B cell (primary cell): Measurements from ENCODE around the gene CHST8. TPM values are rescaled to one million over a fixed set of nuclear protein-coding genes. Genes with fewer than 3 reads are reported as not detected.
"Not testable (repeated sequence)": the region's sequence is repeated elsewhere in the genome, so short reads cannot be mapped to it uniquely, and the experiment has no call there.

ENCODE experiments used
- ATAC-seq: fragments of 200-7000 bp; cut with Tn5 transposase; one replicate; pipeline ENCODE4 v1.10.0; 2021; ENCODE audit warnings: low read depth, mild to moderate bottlenecking, moderate number of reproducible peaks, moderate library complexity
- CTCF ChIA-PET: fragments of 350-600 bp; sonication (Branson Sonifier 250); formaldehyde crosslinking; loops from one replicate; lab custom pipeline; 2021; ENCODE audit warnings: antibody characterized with exemption, inconsistent platforms; lab: Charles Lee
- POLR2A ChIA-PET: fragments of 350-600 bp; sonication (Branson Sonifier 250); formaldehyde crosslinking; loops from one replicate; lab custom pipeline; 2021; ENCODE audit warnings: antibody characterized with exemption; lab: Charles Lee
- DNase-seq: peaks from one replicate; pipeline ENCODE4 v3.0.0; 2013
- H2AFZ ChIP-seq: 2 replicates; pipeline ENCODE4 v1.6.1; 2012; ENCODE audit warnings: mild to moderate bottlenecking, low read depth, low read length; ENCODE audit not compliant: insufficient read depth, poor library complexity, severe bottlenecking
- H3K27ac ChIP-seq, 2 donors: 1 replicate in 1 of 2; 2 replicates in 1 of 2; pipeline ENCODE4 v1.5.1; 2012 to 2013; ENCODE audit warnings: low read length in 2 of 2, mild to moderate bottlenecking in 2 of 2, moderate library complexity in 1 of 2
- H3K27me3 ChIP-seq, 4 experiments: fragments of 200-600 bp in 1 of 4; sonication (generic) in 1 of 4; replicated peaks in 1 of 4; 1 replicate in 2 of 4; 2 replicates in 2 of 4; pipeline versions ENCODE4 v1.6.1 to v1.7.0; 2013 to 2016; ENCODE audit warnings: low read length in 3 of 4, mild to moderate bottlenecking in 2 of 4, mixed read lengths in 1 of 4, moderate library complexity in 1 of 4; ENCODE audit not compliant: insufficient read depth in 4 of 4, control insufficient read depth in 3 of 4; ENCODE audit errors: control extremely low read depth in 1 of 4
- H3K36me3 ChIP-seq, 2 experiments: replicated peaks in 1 of 2; 1 replicate in 1 of 2; 2 replicates in 1 of 2; pipeline versions ENCODE4 v1.6.1 to v1.7.1; 2013; ENCODE audit warnings: low read length in 1 of 2; ENCODE audit not compliant: insufficient read depth in 2 of 2, control insufficient read depth in 1 of 2; ENCODE audit errors: control extremely low read depth in 1 of 2, extremely low read depth in 1 of 2
- H3K4me1 ChIP-seq, 2 donors: fragments of 200-600 bp in 1 of 2; sonication (generic) in 1 of 2; 1 replicate in 1 of 2; 2 replicates in 1 of 2; pipeline versions ENCODE4 v1.5.1 to v1.6.1; 2013 to 2017; ENCODE audit warnings: low read length in 2 of 2; ENCODE audit not compliant: control insufficient read depth in 2 of 2, insufficient read depth in 2 of 2
- H3K4me2 ChIP-seq: replicated peaks from 2 replicates; pipeline ENCODE3; 2012; ENCODE audit warnings: mild to moderate bottlenecking, low read depth, low read length; ENCODE audit not compliant: poor library complexity, severe bottlenecking
- H3K4me3 ChIP-seq, 5 experiments: fragments of 200-600 bp in 1 of 5; sonication (generic) in 1 of 5; 1 replicate in 3 of 5; 2 replicates in 2 of 5; pipeline versions ENCODE4 v1.5.1 to v1.7.0; 2011 to 2016; ENCODE audit warnings: low read length in 4 of 5, mild to moderate bottlenecking in 4 of 5, low read depth in 2 of 5, control low read depth in 1 of 5, moderate library complexity in 1 of 5; ENCODE audit not compliant: insufficient read depth in 1 of 5; ENCODE audit errors: control extremely low read depth in 1 of 5, extremely low read depth in 1 of 5
- H3K79me2 ChIP-seq: fragments of 200-600 bp; sonication (generic); one replicate; pipeline ENCODE4 v1.6.0; 2016; ENCODE audit warnings: low read length; ENCODE audit not compliant: control insufficient read depth, insufficient read depth
- H3K9ac ChIP-seq: fragments of 200-600 bp; sonication (generic); 2 replicates; pipeline ENCODE4 v1.6.1; 2017; ENCODE audit warnings: mild to moderate bottlenecking, low read length, moderate library complexity
- H3K9me3 ChIP-seq, 3 donors: one replicate each; pipeline versions ENCODE4 v1.6.1 to v1.7.1; 2013; ENCODE audit warnings: low read length in 2 of 3; ENCODE audit not compliant: control insufficient read depth in 2 of 3, insufficient read depth in 1 of 3; ENCODE audit errors: control extremely low read depth in 1 of 3
- H4K20me1 ChIP-seq: 2 replicates; pipeline ENCODE4 v1.6.0; 2012; ENCODE audit warnings: mild to moderate bottlenecking, low read length; ENCODE audit not compliant: insufficient read depth, control insufficient read depth, poor library complexity, severe bottlenecking
- H3K27ac Mint-ChIP-seq: one replicate; pipeline ENCODE4 v1.8.0; 2021; ENCODE audit warnings: mixed read lengths
- H3K27me3 Mint-ChIP-seq: one replicate; pipeline ENCODE4 v1.8.0; 2021; ENCODE audit warnings: mixed read lengths
- H3K4me1 Mint-ChIP-seq: one replicate; pipeline ENCODE4 v1.8.0; 2021; ENCODE audit warnings: mixed read lengths
- H3K4me3 Mint-ChIP-seq: one replicate; pipeline ENCODE4 v1.8.0; 2021; ENCODE audit warnings: mixed read lengths
- H3K9me3 Mint-ChIP-seq: one replicate; pipeline ENCODE4 v1.8.0; 2022; ENCODE audit warnings: mixed read lengths; ENCODE audit not compliant: insufficient read depth
- CTCF ChIP-seq: fragments of 200-600 bp; IDR thresholded peaks from one replicate; pipeline ENCODE4 v1.8.0; 2022; ENCODE audit warnings: antibody characterized with exemption, mild to moderate bottlenecking
- EZH2 ChIP-seq: IDR thresholded peaks from 2 replicates; pipeline ENCODE4 v1.6.1; 2012; ENCODE audit warnings: borderline replicate concordance, low read depth, mild to moderate bottlenecking, moderate library complexity, low read length; ENCODE audit not compliant: insufficient read depth, poor library complexity, severe bottlenecking
- WGBS: methylation state at CpG from one replicate; pipeline ENCODE4 v1.1.5; 2013; ENCODE audit warnings: missing lambda C conversion rate; ENCODE audit not compliant: insufficient coverage; 5-methylcytosine and 5-hydroxymethylcytosine counted together
- intact Hi-C: fragments of 100-400 bp; cut with micrococcal nuclease; formaldehyde crosslinking; loops from one replicate; pipeline ENCODE4 v1.10.0; 2022
- polyA plus RNA-seq: library from polyadenylated mRNA; depleted of rRNA; stranded (reverse); fragments of >200 nt; gene quantifications from 2 replicates; pipeline ENCODE4 v1.2.3, GENCODE V29; 2012
- total RNA-seq, 2 donors: library from RNA; stranded (reverse); fragments of 120-200 nt in 1 of 2; gene quantifications; 1 replicate in 1 of 2; 2 replicates in 1 of 2; pipeline versions ENCODE4 v1.2.3 to v1.2.4, GENCODE V29; 2013 to 2022

CHST8 gene
- total and polyA plus RNA-seq, 2 donors (not counting 1 experiment from before 2014, with no cell fraction given), result not detected

GRCh38 chr19:33691736-33692135 is 70.0 kb downstream of the CHST8 start:
- WGBS, result 97% methylated on average over 3 of the region's 7 CpGs
- peaks cover 0 to 5% (median 0%) of the 10 kb centered on the region in 3 donors for H3K9me3 ChIP-seq
- no peak overlapping the region for H3K4me2 ChIP-seq
- H3K79me2 ChIP-seq, result no peaks in the 10 kb centered on the region
- POLR2A ChIA-PET, result no interaction called here
- TF ChIP-seq CTCF, result no peak
- no peak for TF ChIP-seq EZH2
- ATAC-seq (no peak), DNase-seq (no peak)
- H3K27ac Mint-ChIP-seq, result no peak overlapping the region
- no peaks in the 10 kb centered on the region for H3K9me3 Mint-ChIP-seq
- H3K27me3 Mint-ChIP-seq, result peaks cover 4% of the 10 kb centered on the region
- H3K9ac ChIP-seq, result no peak overlapping the region
- H3K27me3 ChIP-seq, result no peaks in the 10 kb centered on the region
- H3K4me3 Mint-ChIP-seq, result no peak overlapping the region
- intact Hi-C loops, result no loop called here
- no peak overlapping the region for H3K4me3 ChIP-seq
- no peak overlapping the region for H2AFZ ChIP-seq
- CTCF ChIA-PET, result no interaction called here
- H3K4me1 Mint-ChIP-seq, result no peaks in the 10 kb centered on the region
- no peaks in the 10 kb centered on the region for H3K36me3 ChIP-seq
- no peaks in the 10 kb centered on the region for H3K4me1 ChIP-seq
- no peaks in the 10 kb centered on the region for H4K20me1 ChIP-seq
- H3K27ac ChIP-seq, result no peak overlapping the region

- Histone ChIP-seq H3K9me3 (peaks cover 0 to 7% (median 0%) of the 10 kb centered on the region in 3 donors), H3K36me3 (no peaks in the 10 kb centered on the region), H3K27ac (no peak overlapping the region), H2AFZ (no peak overlapping the region), H3K9ac (no peak overlapping the region), H4K20me1 (no peaks in the 10 kb centered on the region), H3K4me2 (no peak overlapping the region), H3K4me1 (no peaks in the 10 kb centered on the region), H3K27me3 (no peaks in the 10 kb centered on the region), H3K4me3 (no peak overlapping the region), H3K79me2 (no peaks in the 10 kb centered on the region)
- WGBS, result 79% methylated on average over 2 of the region's 3 CpGs
- POLR2A ChIA-PET, result no interaction called here
- H3K9me3 Mint-ChIP-seq, result no peaks in the 10 kb centered on the region
- TF ChIP-seq EZH2 (no peak), CTCF (no peak)
- intact Hi-C loops, result no loop called here
- ATAC-seq (no peak), DNase-seq (no peak)
- H3K27ac Mint-ChIP-seq, result no peak overlapping the region
- CTCF ChIA-PET, result no interaction called here
- no peaks in the 10 kb centered on the region for H3K27me3 Mint-ChIP-seq
- H3K4me3 Mint-ChIP-seq, result no peak overlapping the region
- H3K4me1 Mint-ChIP-seq, result no peaks in the 10 kb centered on the region
These were observed 71.9 kb downstream of the CHST8 start for GRCh38 chr19:33693678-33694077.

GRCh38 chr19:33695547-33695946 is 73.8 kb downstream of the CHST8 start:
- H3K27me3 ChIP-seq, ATAC-seq, POLR2A ChIA-PET, CTCF ChIA-PET, H3K4me3 ChIP-seq, H3K27ac Mint-ChIP-seq, H3K4me1 Mint-ChIP-seq, H3K9ac ChIP-seq, H3K27ac ChIP-seq, H3K27me3 Mint-ChIP-seq, H3K4me3 Mint-ChIP-seq, H3K4me1 ChIP-seq, H3K36me3 ChIP-seq, H4K20me1 ChIP-seq, H2AFZ ChIP-seq, H3K9me3 Mint-ChIP-seq, H3K4me2 ChIP-seq, intact Hi-C loops, DNase-seq, H3K9me3 ChIP-seq, H3K79me2 ChIP-seq: not testable (repeated sequence)
- 100% methylated on average over 1 of the region's 3 CpGs for WGBS
